OCI-LY1 (cell line): ENCODE measurements around the gene CYP2S1.

Experiments
- H2AFZ ChIP-seq: fragments of 200-600 bp; sonication (generic), shearing (Covaris generic); 2 replicates; pipeline ENCODE4 v1.6.0; 2014; ENCODE audit warnings: antibody characterized with exemption, mild to moderate bottlenecking, low read length
- H3F3A ChIP-seq: fragments of 200-600 bp; sonication (generic), shearing (Covaris generic); 2 replicates; pipeline ENCODE4 v1.6.0; 2014; ENCODE audit warnings: mild to moderate bottlenecking, antibody characterized with exemption, low read length, moderate library complexity; ENCODE audit not compliant: insufficient read depth
- H3K27ac ChIP-seq: fragments of 200-600 bp; sonication (generic); 2 replicates; pipeline ENCODE4 v1.5.1; 2014; ENCODE audit warnings: low read length, mixed run types, mild to moderate bottlenecking, low read depth; ENCODE audit not compliant: poor library complexity, severe bottlenecking
- H3K27me3 ChIP-seq: fragments of 200-600 bp; sonication (generic); 2 replicates; pipeline ENCODE4 v1.6.0; 2014; ENCODE audit warnings: antibody characterized with exemption, mild to moderate bottlenecking, low read length, moderate library complexity; ENCODE audit not compliant: insufficient read depth
- H3K36me3 ChIP-seq: fragments of 200-600 bp; sonication (generic); 2 replicates; pipeline ENCODE4 v1.6.1; 2014; ENCODE audit warnings: mild to moderate bottlenecking, antibody characterized with exemption, low read length, moderate library complexity, mixed read lengths; ENCODE audit not compliant: insufficient read depth
- H3K4me1 ChIP-seq: fragments of 200-600 bp; sonication (generic); 2 replicates; pipeline ENCODE4 v1.5.1; 2014; ENCODE audit warnings: mild to moderate bottlenecking, low read length, moderate library complexity; ENCODE audit not compliant: insufficient read depth, severe bottlenecking
- H3K4me2 ChIP-seq: fragments of 200-600 bp; sonication (generic), shearing (Covaris generic); 2 replicates; pipeline ENCODE4 v1.6.1; 2014; ENCODE audit warnings: low read length
- H3K4me3 ChIP-seq: fragments of 200-600 bp; sonication (generic); 2 replicates; pipeline ENCODE4 v1.5.1; 2014; ENCODE audit warnings: low read length, low read depth, mild to moderate bottlenecking, mixed read lengths; ENCODE audit not compliant: poor library complexity, severe bottlenecking
- H3K79me2 ChIP-seq: fragments of 200-600 bp; shearing (Covaris generic); 2 replicates; pipeline ENCODE4 v1.6.1; 2016; ENCODE audit warnings: mixed run types, low read length, mixed read lengths; ENCODE audit not compliant: insufficient read depth
- H3K9ac ChIP-seq: fragments of 200-600 bp; sonication (generic), shearing (Covaris generic); 2 replicates; pipeline ENCODE4 v1.6.1; 2014; ENCODE audit warnings: mild to moderate bottlenecking, low read length, mixed read lengths
- H3K9me2 ChIP-seq: fragments of 200-600 bp; sonication (generic), shearing (Covaris generic); 2 replicates; pipeline ENCODE4 v1.6.1; 2014; ENCODE audit warnings: low read depth, mild to moderate bottlenecking, low read length, mixed read lengths
- H3K9me3 ChIP-seq: fragments of 200-600 bp; shearing (Covaris generic); 2 replicates; pipeline ENCODE4 v1.6.1; 2014; ENCODE audit warnings: low read length, mixed read lengths
- H4K20me1 ChIP-seq: fragments of 200-600 bp; sonication (generic), shearing (Covaris generic); 2 replicates; pipeline ENCODE4 v1.6.0; 2016; ENCODE audit warnings: mild to moderate bottlenecking, low read length; ENCODE audit not compliant: insufficient read depth
- CTCF ChIP-seq: fragments of 200-600 bp; sonication (generic), shearing (Covaris generic); IDR thresholded peaks from 2 replicates; pipeline ENCODE4 v1.5.1; 2017; ENCODE audit warnings: mild to moderate bottlenecking, antibody characterized with exemption, low read length, moderate library complexity, mixed read lengths
- EZH2 ChIP-seq: fragments of 200-600 bp; sonication (generic), shearing (Covaris generic); IDR thresholded peaks from 2 replicates; pipeline ENCODE4 v1.8.0; 2017; ENCODE audit warnings: borderline replicate concordance, mixed run types, mild to moderate bottlenecking, antibody characterized with exemption, low read length, moderate library complexity, mixed read lengths

Gene CYP2S1

DNA sequence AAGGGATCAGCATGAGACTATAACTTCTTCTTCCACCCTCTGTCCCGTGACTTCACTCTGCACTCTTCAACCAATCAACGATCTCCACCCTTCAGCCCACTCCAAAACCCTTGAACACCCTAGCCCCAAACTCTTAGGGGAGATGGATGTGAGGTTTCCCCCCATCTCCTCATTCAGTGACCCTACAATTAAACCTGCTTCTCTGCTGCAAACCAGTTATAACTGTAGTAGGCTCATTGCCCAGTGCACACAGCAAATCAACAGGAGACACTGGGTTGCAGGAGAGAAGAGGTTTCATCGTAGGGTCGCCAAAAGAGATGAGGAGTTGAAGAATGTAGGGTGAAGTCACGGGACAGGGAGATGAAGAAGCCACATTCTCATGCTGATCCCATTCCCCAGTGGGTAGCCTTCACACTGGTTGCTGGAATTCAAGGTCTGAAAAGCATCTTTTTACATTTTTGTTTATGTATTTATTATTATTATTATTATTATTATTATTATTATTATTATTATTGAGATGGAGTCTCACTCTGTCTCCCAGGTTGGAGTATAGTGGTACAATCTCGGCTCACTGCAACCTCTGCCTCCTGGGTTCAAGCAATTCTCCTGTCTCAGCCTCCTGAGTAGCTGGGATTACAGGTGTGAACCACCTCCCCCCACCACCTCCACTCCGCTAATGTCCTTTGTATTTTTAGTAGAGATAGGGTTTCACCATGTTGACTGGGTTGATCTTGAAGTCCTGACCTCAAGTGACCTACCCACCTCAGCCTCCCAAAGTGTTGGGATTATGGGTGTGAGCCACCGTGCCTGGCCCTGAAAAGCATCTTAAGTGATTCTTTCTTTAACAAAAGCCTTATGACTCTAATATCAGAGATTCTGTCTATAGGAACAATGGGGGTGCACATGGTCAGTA, 5.8 kb upstream of the CYP2S1 start:
- H4K20me1 ChIP-seq, result no peaks in the 10 kb centered on the region
- H2AFZ ChIP-seq, result no peak overlapping the region
- no peaks in the 10 kb centered on the region for H3F3A ChIP-seq
- H3K27ac ChIP-seq, result no peak overlapping the region
- H3K9me2 ChIP-seq, result no peaks in the 10 kb centered on the region
- H3K79me2 ChIP-seq, result no peaks in the 10 kb centered on the region
- no peaks in the 10 kb centered on the region for H3K4me1 ChIP-seq
- H3K4me2 ChIP-seq, result no peak overlapping the region
- no peak overlapping the region for H3K9ac ChIP-seq
- H3K36me3 ChIP-seq, result no peaks in the 10 kb centered on the region
- no peak overlapping the region for H3K4me3 ChIP-seq
- no peaks in the 10 kb centered on the region for H3K9me3 ChIP-seq
- H3K27me3 ChIP-seq, result 0 out of 2 replicates have a peak, but pooled peaks cover 3% of the 10 kb centered on the region
- no peak for TF ChIP-seq CTCF
- TF ChIP-seq EZH2, result no peak

DNA sequence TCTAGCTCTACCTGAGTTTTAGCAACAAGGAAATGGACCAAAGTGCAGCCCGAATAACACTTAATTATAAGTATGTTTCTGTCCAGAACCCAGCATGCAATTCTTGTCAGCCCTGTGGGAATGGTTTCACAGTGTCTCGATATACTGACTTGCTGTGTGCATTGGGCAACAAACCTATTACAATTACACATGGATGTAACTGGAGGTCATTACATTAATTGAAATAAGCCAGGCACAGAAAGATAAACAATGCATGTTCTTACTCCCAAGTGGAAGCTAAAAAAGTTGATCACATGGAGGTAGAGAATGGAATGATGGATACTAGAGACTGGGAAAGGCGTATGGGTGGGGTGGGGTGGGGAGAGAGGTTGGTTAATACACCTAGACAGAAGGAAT, 5.1 kb upstream of the CYP2S1 start:
- Histone ChIP-seq H3K4me1 (no peaks in the 10 kb centered on the region), H3K9me3 (no peaks in the 10 kb centered on the region), H3K36me3 (no peaks in the 10 kb centered on the region), H3K4me2 (no peak overlapping the region), H4K20me1 (no peaks in the 10 kb centered on the region), H3K27ac (no peak overlapping the region), H3K27me3 (0 out of 2 replicates have a peak, but pooled peaks cover 3% of the 10 kb centered on the region), H3K9me2 (no peaks in the 10 kb centered on the region), H3K9ac (no peak overlapping the region), H3F3A (no peaks in the 10 kb centered on the region), H3K4me3 (no peak overlapping the region), H2AFZ (no peak overlapping the region), H3K79me2 (no peaks in the 10 kb centered on the region)
- TF ChIP-seq EZH2 (no peak), CTCF (no peak)

DNA sequence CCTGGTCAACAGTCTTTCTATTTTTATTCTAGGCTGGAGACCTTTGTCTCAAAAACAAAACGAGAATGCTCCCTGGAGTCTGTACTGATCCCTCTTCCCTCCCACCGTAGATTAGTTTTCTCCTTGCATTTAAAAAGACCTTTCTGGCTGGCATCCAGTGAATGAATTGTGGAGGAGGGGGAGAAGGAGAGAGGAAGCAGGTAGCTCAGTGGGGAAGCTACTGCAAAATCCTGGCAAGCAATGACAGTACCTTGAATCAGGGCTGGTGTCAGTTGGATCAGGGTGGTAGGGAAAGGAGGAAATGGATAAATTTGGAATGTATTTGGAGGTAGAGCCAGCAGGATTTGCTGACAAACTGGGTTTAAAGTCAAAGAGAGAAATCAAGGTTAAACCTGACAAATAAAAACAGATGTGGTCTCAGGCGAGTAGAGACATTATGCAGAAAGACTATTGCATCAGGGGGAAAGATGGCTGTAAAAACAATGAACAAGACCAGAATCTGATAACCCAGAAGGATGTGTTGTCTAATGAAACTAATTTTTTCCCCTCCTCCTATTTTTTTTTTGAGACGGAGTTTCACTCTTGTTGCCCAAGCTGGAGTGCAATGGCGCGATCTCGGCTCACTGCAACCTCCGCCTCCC, 3.5 kb upstream of the CYP2S1 start:
- H3K4me3 ChIP-seq, result no peak overlapping the region
- no peaks in the 10 kb centered on the region for H3K9me3 ChIP-seq
- H3K27me3 ChIP-seq, result 0 out of 2 replicates have a peak, but pooled peaks cover 3% of the 10 kb centered on the region
- no peaks in the 10 kb centered on the region for H3F3A ChIP-seq
- H3K9ac ChIP-seq, result no peak overlapping the region
- H4K20me1 ChIP-seq, result no peaks in the 10 kb centered on the region
- TF ChIP-seq CTCF (no peak), EZH2 (no peak)
- no peaks in the 10 kb centered on the region for H3K36me3 ChIP-seq
- H2AFZ ChIP-seq, result no peak overlapping the region
- no peaks in the 10 kb centered on the region for H3K4me1 ChIP-seq
- H3K79me2 ChIP-seq, result no peaks in the 10 kb centered on the region
- H3K9me2 ChIP-seq, result no peaks in the 10 kb centered on the region
- no peak overlapping the region for H3K27ac ChIP-seq
- no peak overlapping the region for H3K4me2 ChIP-seq
